ENCODE data around the gene SRRD.

DNA sequence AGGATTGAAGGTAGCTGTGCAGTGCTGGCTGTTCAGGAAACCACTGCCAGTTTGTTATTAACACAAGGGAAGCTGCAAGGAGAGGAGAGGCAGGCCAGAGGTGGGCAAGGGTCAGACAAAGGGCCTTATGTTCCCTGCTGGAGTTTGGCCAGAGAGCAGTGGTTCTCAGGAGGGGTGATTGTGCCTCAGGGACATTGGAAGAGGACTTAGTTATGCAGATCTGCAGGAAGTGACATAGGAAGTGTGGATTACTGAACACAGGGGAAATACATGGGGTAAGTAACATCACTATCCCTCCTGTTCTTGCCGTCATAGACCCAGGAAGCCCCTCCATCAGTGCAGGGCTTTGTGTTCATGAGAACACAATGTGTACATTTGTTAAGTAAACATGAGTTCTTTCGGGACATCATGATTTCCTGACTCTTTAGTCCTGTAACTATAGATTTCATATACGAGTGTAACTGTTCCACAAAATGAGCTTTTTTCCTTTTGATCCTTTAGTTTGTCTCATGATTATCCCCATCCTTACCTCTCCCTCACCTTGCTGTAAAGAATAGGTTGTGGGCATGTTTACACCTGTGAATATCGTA, 5.9 kb downstream of the SRRD start:
- TF ChIP-seq, protein P1, sequence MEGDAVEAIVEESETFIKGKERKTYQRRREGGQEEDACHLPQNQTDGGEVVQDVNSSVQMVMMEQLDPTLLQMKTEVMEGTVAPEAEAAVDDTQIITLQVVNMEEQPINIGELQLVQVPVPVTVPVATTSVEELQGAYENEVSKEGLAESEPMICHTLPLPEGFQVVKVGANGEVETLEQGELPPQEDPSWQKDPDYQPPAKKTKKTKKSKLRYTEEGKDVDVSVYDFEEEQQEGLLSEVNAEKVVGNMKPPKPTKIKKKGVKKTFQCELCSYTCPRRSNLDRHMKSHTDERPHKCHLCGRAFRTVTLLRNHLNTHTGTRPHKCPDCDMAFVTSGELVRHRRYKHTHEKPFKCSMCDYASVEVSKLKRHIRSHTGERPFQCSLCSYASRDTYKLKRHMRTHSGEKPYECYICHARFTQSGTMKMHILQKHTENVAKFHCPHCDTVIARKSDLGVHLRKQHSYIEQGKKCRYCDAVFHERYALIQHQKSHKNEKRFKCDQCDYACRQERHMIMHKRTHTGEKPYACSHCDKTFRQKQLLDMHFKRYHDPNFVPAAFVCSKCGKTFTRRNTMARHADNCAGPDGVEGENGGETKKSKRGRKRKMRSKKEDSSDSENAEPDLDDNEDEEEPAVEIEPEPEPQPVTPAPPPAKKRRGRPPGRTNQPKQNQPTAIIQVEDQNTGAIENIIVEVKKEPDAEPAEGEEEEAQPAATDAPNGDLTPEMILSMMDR (IDR thresholded peaks at IDR 0.05; ENCODE audit: poor library complexity), result no peak
- TF ChIP-seq EZH2phosphoT487 (IDR thresholded peaks at IDR 0.05; ENCODE audit: low read depth, severe bottlenecking, unreplicated experiment), result no peak
- no peak for TF ChIP-seq EZH2 (IDR thresholded peaks at IDR 0.05; ENCODE audit: borderline replicate concordance)
